K562 (cell line): ENCODE measurements around the gene ECSIT. TPM values are rescaled to one million over a fixed set of nuclear protein-coding genes. Genes with fewer than 3 reads are reported as not detected.
A peak's percentile ranks its signal among the peaks of the same experiment; 100 is the strongest.

Source experiments
- BACH1 ChIP-seq: fragments of 200-800 bp; sonication (Bioruptor generic); IDR thresholded peaks from 2 replicates; pipeline ENCODE4 v1.6.1; 2016; ENCODE audit warnings: missing genetic modification characterization, missing compliant biosample characterization
- CLOCK ChIP-seq: fragments of 250-450 bp; sonication (Bioruptor Pico); IDR thresholded peaks from 2 replicates; pipeline ENCODE4 v1.4.0; 2020; ENCODE audit warnings: mild to moderate bottlenecking, moderate library complexity, borderline replicate concordance
- DACH1 ChIP-seq: fragments of 450-650 bp; IDR thresholded peaks from 2 replicates; pipeline ENCODE4 v1.6.1; 2018; ENCODE audit not compliant: partially characterized antibody
- FOXK2 ChIP-seq, 2 experiments: fragments of 450-650 bp; IDR thresholded peaks in 1 of 2; conservative IDR thresholded peaks in 1 of 2; 2 replicates each; pipeline ENCODE4 v1.6.1; 2016; ENCODE audit warnings: low read depth in 2 of 2, mild to moderate bottlenecking in 1 of 2
- ILK ChIP-seq: fragments of 450-650 bp; IDR thresholded peaks from 2 replicates; pipeline ENCODE4 v1.6.1; 2016; ENCODE audit warnings: missing genetic modification characterization, low read depth, mild to moderate bottlenecking, missing compliant biosample characterization, moderate library complexity, borderline replicate concordance
- KLF10 ChIP-seq: fragments of 250-450 bp; sonication (Bioruptor Pico); IDR thresholded peaks from 2 replicates; pipeline ENCODE4 v1.6.1; 2021; ENCODE audit warnings: matching md5 sums
- NONO ChIP-seq, 2 experiments: fragments of 200-400 bp in 1 of 2; fragments of 450-650 bp in 1 of 2; formaldehyde crosslinking in 1 of 2; IDR thresholded peaks; 2 replicates each; pipeline ENCODE4 v1.6.1; 2017; ENCODE audit warnings: low read depth in 2 of 2, mild to moderate bottlenecking in 2 of 2, moderate library complexity in 2 of 2, low read length in 1 of 2
- POLR2G ChIP-seq: fragments of 200-400 bp; formaldehyde crosslinking; IDR thresholded peaks from 2 replicates; pipeline ENCODE4 v1.6.1; 2017; ENCODE audit warnings: low read depth, mild to moderate bottlenecking, antibody characterized with exemption, low read length, moderate library complexity
- RBBP5 ChIP-seq: fragments of 200-600 bp; sonication (generic); IDR thresholded peaks from 2 replicates; pipeline ENCODE4 v1.6.1; 2012; ENCODE audit warnings: borderline replicate concordance, mild to moderate bottlenecking, low read length, control low read depth, inconsistent platforms; ENCODE audit not compliant: insufficient read depth, poor library complexity, severe bottlenecking
- THRA ChIP-seq: fragments of 450-650 bp; IDR thresholded peaks from 2 replicates; pipeline ENCODE4 v1.6.1; 2017; ENCODE audit warnings: mild to moderate bottlenecking, moderate library complexity
- XRCC4 ChIP-seq: IDR thresholded peaks from one replicate; pipeline ENCODE4 v1.6.1; 2011; ENCODE audit not compliant: insufficient read depth, insufficient read length; ENCODE audit errors: extremely low read depth
- ZNF143 ChIP-seq: sonication (generic); formaldehyde crosslinking; IDR thresholded peaks from 2 replicates; pipeline ENCODE4 v1.9.0; 2022; ENCODE audit warnings: mild to moderate bottlenecking, missing genetic modification reagents
- ZNF197 ChIP-seq: fragments of 200-800 bp; sonication (Bioruptor generic); IDR thresholded peaks from 2 replicates; pipeline ENCODE4 v1.6.1; 2016; ENCODE audit warnings: low read depth, missing genetic modification characterization, missing compliant biosample characterization
- ZNF445 ChIP-seq: fragments of 250-450 bp; sonication (Bioruptor Pico); IDR thresholded peaks from 2 replicates; pipeline ENCODE4 v1.4.0; 2020; ENCODE audit warnings: low read depth, mild to moderate bottlenecking, moderate library complexity
- ZNF76 ChIP-seq: fragments of 250-450 bp; sonication (Bioruptor Pico); IDR thresholded peaks from 2 replicates; pipeline ENCODE4 v1.4.0; 2020; ENCODE audit warnings: mild to moderate bottlenecking, moderate library complexity, borderline replicate concordance
- polyA plus RNA-seq, 8 experiments: library from polyadenylated mRNA; depleted of rRNA in 4 of 8; stranded (reverse) in 5 of 8; unstranded in 3 of 8; fragments of >200 nt; fragmentation: Nextera tagmentation in 2 of 8; fragmentation: Illumina TruSeq in 1 of 8; extraction: Ambion mirVana in 2 of 8; extraction: Trizol in 1 of 8; gene quantifications; 2 replicates each; pipeline versions ENCODE4 v1.2.1 to v1.2.3, GENCODE V29; 2011 to 2014; ENCODE audit warnings: inconsistent platforms in 1 of 8, missing spikeins in 1 of 8
- total RNA-seq, 7 experiments: library from RNA; depleted of rRNA in 6 of 7; stranded (reverse); fragments of >200 nt in 6 of 7; fragmentation: Illumina TruSeq in 2 of 7; extraction: Trizol in 2 of 7; gene quantifications; 2 replicates each; pipeline versions ENCODE4 v1.2.1 to v1.2.3, GENCODE V29; 2011 to 2021; ENCODE audit warnings: low replicate concordance in 1 of 7
- TF ChIP-seq, protein P1 (sequence below): fragments of 250-450 bp; sonication (Bioruptor Pico); IDR thresholded peaks from 2 replicates; pipeline ENCODE4 v1.8.0; 2022; ENCODE audit warnings: inconsistent platforms
- TF ChIP-seq, protein P2 (sequence below), 3 experiments: fragments of 200-800 bp in 1 of 3; fragments of 250-450 bp in 1 of 3; fragments of 450-650 bp in 1 of 3; sonication (Bioruptor Pico) in 1 of 3; sonication (Bioruptor generic) in 1 of 3; formaldehyde crosslinking in 1 of 3; IDR thresholded peaks; 2 replicates each; pipeline versions ENCODE4 v1.6.1 to v1.8.0; 2016 to 2022; ENCODE audit warnings: mild to moderate bottlenecking in 2 of 3, missing genetic modification characterization in 2 of 3, missing compliant biosample characterization in 1 of 3, moderate library complexity in 1 of 3

ECSIT gene
- total and polyA plus RNA-seq, 9 of the 15 experiments (the other 6 are each of a cell fraction or from before 2014, with no cell fraction given), result 1.1 to 82.5 (median 43.9) TPM

GRCh38 chr19:11505504-11506100, 23.3 kb downstream of the ECSIT start, which contains the start of gene ZNF653 (continued):
- TF ChIP-seq ZNF197 (CRISPR knock-in tag) (no peak), THRA (no peak), NONO (IDR thresholded peaks at IDR 0.05; ENCODE audit: low read depth in 2 of 2, low read length in 1 of 2) (peak; percentile 57 to 68; a peak in 2 of 4 replicates), CLOCK (no peak), ILK (tag) (no peak), RBBP5 (peak; percentile 79), ZNF76 (no peak), ZNF445 (CRISPR knock-in tag) (no peak), DACH1 (no peak), KLF10 (no peak), ZNF143 (CRISPR knock-in tag) (no peak), BACH1 (tag) (no peak), POLR2G (peak; percentile 82), XRCC4 (no peak), FOXK2 (conservative IDR thresholded peaks at IDR 0.05 in 1 of 2, IDR thresholded peaks at IDR 0.05 in 1 of 2; ENCODE audit: low read depth in 2 of 2) (no peak)
- TF ChIP-seq, protein P1, sequence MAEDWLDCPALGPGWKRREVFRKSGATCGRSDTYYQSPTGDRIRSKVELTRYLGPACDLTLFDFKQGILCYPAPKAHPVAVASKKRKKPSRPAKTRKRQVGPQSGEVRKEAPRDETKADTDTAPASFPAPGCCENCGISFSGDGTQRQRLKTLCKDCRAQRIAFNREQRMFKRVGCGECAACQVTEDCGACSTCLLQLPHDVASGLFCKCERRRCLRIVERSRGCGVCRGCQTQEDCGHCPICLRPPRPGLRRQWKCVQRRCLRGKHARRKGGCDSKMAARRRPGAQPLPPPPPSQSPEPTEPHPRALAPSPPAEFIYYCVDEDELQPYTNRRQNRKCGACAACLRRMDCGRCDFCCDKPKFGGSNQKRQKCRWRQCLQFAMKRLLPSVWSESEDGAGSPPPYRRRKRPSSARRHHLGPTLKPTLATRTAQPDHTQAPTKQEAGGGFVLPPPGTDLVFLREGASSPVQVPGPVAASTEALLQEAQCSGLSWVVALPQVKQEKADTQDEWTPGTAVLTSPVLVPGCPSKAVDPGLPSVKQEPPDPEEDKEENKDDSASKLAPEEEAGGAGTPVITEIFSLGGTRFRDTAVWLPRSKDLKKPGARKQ, result no peak
- TF ChIP-seq, protein P2, sequence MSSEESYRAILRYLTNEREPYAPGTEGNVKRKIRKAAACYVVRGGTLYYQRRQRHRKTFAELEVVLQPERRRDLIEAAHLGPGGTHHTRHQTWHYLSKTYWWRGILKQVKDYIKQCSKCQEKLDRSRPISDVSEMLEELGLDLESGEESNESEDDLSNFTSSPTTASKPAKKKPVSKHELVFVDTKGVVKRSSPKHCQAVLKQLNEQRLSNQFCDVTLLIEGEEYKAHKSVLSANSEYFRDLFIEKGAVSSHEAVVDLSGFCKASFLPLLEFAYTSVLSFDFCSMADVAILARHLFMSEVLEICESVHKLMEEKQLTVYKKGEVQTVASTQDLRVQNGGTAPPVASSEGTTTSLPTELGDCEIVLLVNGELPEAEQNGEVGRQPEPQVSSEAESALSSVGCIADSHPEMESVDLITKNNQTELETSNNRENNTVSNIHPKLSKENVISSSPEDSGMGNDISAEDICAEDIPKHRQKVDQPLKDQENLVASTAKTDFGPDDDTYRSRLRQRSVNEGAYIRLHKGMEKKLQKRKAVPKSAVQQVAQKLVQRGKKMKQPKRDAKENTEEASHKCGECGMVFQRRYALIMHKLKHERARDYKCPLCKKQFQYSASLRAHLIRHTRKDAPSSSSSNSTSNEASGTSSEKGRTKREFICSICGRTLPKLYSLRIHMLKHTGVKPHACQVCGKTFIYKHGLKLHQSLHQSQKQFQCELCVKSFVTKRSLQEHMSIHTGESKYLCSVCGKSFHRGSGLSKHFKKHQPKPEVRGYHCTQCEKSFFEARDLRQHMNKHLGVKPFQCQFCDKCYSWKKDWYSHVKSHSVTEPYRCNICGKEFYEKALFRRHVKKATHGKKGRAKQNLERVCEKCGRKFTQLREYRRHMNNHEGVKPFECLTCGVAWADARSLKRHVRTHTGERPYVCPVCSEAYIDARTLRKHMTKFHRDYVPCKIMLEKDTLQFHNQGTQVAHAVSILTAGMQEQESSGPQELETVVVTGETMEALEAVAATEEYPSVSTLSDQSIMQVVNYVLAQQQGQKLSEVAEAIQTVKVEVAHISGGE (CRISPR knock-in tag; IDR thresholded peaks at IDR 0.05), result peak in 1 of 3 experiments; percentile 83; a peak in 2 of 6 replicates
